Activated T-cell treated with anti-CD3 and anti-CD28 coated beads, Interleukin-2, amount 50 U/mL, for 72 hours (primary cell): Measurements from ENCODE around the gene TMCC2. TPM values are rescaled to one million over a fixed set of nuclear protein-coding genes. Genes with fewer than 3 reads are reported as not detected.
A peak's percentile ranks its signal among the peaks of the same experiment; 100 is the strongest.
"Not testable (repeated sequence)": the region's sequence is repeated elsewhere in the genome, so short reads cannot be mapped to it uniquely, and the experiment has no call there.

ENCODE experiments used
- ATAC-seq, 2 donors: fragments of 150-1000 bp; cut with Tn5 transposase; replicated peaks in 1 of 2; 2 replicates each; pipeline ENCODE4 v1.10.0; 2021; ENCODE audit warnings: moderate library complexity in 2 of 2, mild to moderate bottlenecking in 1 of 2
- DNase-seq, 2 donors: peaks; one replicate each; pipeline ENCODE4 v3.0.0; 2021 to 2022; ENCODE audit warnings: mixed read lengths in 1 of 2
- H3K27ac Mint-ChIP-seq: one replicate; pipeline ENCODE4 v1.8.0; 2022; ENCODE audit warnings: mild to moderate bottlenecking, moderate library complexity, mixed read lengths
- H3K27me3 Mint-ChIP-seq: one replicate; pipeline ENCODE4 v1.8.0; 2022; ENCODE audit warnings: low read depth, mixed read lengths
- H3K36me3 Mint-ChIP-seq, 2 donors: one replicate each; pipeline ENCODE4 v1.8.0; 2022; ENCODE audit warnings: mixed read lengths in 2 of 2, mild to moderate bottlenecking in 1 of 2; ENCODE audit not compliant: insufficient read depth in 2 of 2
- H3K4me1 Mint-ChIP-seq: one replicate; pipeline ENCODE4 v1.8.0; 2022; ENCODE audit warnings: low read depth, mixed read lengths
- H3K4me3 Mint-ChIP-seq, 2 donors: one replicate each; pipeline ENCODE4 v1.8.0; 2022; ENCODE audit warnings: mild to moderate bottlenecking in 2 of 2, mixed read lengths in 2 of 2, moderate library complexity in 2 of 2
- H3K9me3 Mint-ChIP-seq, 2 donors: one replicate each; pipeline ENCODE4 v1.8.0; 2022; ENCODE audit warnings: mixed read lengths in 2 of 2
- total RNA-seq, 2 donors: library from RNA; stranded (reverse); gene quantifications; one replicate each; pipeline ENCODE4 v1.2.3, GENCODE V29; 2022

TMCC2 gene
- total RNA-seq, 2 donors from 2014 or later, result 4.5 to 5.8 TPM

DNA sequence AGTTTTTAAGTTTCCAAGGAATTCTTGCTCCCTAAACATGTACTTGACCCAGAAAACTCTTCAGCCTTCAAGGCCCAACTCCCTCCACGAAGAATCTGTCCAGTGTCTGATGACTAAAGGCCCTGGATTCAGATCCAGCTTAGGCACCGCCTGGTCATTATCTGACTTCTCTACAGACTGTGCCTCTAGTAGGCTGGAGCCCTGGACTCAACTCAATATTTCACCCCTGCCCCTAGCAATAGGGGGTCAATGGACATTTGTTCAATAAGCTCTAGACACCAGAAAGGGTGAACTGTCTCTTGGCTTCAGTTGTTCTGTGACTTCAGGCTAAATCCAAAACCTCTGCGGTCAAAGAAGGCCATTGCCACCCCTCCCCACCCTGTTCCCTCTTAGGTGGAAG lies 59.3 kb downstream of the TMCC2 start:
- no peak overlapping the region for H3K27ac Mint-ChIP-seq
- H3K4me1 Mint-ChIP-seq, result peaks cover 79% of the 10 kb centered on the region
- ATAC-seq (no peak), DNase-seq (no peak)
- H3K36me3 Mint-ChIP-seq, result no peaks in the 10 kb centered on the region
- H3K9me3 Mint-ChIP-seq, result no peaks in the 10 kb centered on the region
- no peaks in the 10 kb centered on the region for H3K27me3 Mint-ChIP-seq
- H3K4me3 Mint-ChIP-seq, result peak overlapping the region; percentile 83 to 93

DNA sequence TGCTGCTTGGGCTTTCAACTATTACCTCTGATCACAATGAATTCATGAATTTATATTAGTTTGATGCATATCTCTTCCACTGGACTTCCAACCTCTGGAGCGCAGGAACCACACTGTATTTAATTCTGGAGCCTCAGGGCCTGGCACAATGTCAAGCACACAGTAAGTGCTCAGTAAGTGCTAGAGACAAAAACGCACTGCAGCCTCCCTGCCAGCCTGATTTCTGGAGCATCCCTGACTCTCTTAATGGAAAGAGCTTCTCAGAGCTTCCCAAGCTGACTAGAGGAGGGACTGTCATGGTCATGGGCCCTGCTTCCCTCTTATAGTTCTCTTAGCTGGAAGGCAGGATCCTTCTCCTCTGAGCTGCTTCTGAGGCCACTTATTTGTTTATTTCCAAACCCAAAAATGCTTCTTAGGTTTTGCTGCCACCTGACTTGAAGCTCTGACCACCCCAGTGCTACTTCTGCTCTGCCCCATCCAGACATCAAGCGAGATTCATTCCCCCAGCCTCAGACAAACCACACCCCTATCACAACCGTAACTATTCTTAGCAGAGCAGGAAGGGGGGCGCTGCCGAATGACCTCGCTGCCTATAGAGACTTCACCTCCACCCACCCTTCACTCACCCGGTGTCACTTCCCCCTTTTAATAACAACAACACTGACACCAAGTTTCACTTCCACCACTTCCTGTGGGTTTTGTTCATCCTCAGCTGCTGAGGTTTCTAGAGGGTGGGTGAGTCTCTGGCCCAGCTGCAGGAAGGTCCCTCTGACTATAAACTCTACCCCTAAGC lies 60.2 kb downstream of the TMCC2 start:
- H3K36me3 Mint-ChIP-seq, result no peaks in the 10 kb centered on the region
- peak overlapping the region; percentile 63 to 83 for H3K4me3 Mint-ChIP-seq
- DNase-seq, result peak; percentile 86 to 89
- peak; percentile 74 to 77 for ATAC-seq
- H3K27ac Mint-ChIP-seq, result peak overlapping the region; percentile 90
- H3K4me1 Mint-ChIP-seq, result peaks cover 70% of the 10 kb centered on the region
- H3K9me3 Mint-ChIP-seq, result no peaks in the 10 kb centered on the region
- H3K27me3 Mint-ChIP-seq, result no peaks in the 10 kb centered on the region

DNA sequence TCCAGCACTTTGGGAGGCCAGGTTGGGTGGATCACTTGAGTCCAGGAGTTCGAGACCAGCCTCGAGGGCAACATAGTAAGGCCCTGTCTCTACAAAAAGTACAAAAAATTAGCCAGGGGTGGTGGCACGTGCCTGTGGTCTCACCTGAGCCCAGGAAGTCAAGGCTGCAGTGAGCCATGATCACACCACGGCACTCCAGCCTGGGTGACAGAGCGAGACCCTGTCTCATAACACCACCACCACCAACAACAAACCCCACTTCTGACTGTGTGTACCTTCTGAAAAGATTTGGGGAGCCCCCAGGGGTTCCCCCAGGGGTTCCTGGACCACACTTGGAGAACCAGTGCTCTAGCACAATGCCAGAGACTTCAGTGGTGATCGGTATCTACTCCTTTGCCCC lies 63.9 kb downstream of the TMCC2 start:
- Mint-ChIP-seq H3K4me1 (peaks cover 68% of the 10 kb centered on the region), H3K4me3 (no peak overlapping the region), H3K9me3 (no peaks in the 10 kb centered on the region), H3K27me3 (no peaks in the 10 kb centered on the region), H3K27ac (no peak overlapping the region), H3K36me3 (no peaks in the 10 kb centered on the region)
- ATAC-seq, result peak in 1 of 2 donors; percentile 27
- peak in 1 of 2 donors; percentile 42 for DNase-seq

DNA sequence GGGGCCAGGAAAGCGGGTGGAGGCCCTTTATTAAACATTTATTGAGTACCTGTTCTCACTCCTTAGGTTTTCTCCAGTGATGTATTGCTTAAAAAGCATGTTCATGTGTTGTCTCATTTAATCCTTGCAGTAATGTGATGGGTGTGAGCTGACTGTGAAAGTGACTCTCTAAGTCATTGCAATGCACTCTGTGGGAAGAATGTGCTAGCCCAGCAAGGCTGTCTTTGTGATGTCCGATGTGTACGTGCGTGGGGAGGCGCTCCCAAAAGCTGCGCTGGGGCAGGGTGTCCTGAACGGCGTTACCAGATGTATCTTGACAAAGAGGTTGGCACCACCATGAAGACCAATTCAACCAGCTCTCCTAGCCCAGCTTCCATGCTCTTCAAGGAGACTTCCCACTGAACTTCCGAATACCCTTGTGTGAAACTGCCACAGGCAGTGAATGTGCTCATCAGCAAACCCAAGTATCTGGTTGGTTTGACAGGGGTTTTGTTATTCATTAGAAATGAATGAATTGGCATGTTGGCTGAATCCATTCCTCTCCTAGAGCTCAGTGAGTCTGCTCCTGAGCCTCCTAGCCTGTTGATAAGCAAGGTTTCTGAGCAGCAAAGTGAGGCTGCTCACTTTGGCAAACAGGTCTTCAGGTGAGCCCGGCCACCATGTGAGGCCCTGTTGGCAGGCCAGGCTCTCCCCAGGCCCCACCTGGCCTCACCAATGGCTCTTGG lies 65.8 kb downstream of the TMCC2 start:
- Mint-ChIP-seq H3K36me3 (no peaks in the 10 kb centered on the region), H3K27me3 (no peaks in the 10 kb centered on the region), H3K4me1 (peaks cover 62% of the 10 kb centered on the region), H3K27ac (no peak overlapping the region), H3K4me3 (no peak overlapping the region), H3K9me3 (no peaks in the 10 kb centered on the region)
- DNase-seq, result no peak
- ATAC-seq, result no peak

DNA sequence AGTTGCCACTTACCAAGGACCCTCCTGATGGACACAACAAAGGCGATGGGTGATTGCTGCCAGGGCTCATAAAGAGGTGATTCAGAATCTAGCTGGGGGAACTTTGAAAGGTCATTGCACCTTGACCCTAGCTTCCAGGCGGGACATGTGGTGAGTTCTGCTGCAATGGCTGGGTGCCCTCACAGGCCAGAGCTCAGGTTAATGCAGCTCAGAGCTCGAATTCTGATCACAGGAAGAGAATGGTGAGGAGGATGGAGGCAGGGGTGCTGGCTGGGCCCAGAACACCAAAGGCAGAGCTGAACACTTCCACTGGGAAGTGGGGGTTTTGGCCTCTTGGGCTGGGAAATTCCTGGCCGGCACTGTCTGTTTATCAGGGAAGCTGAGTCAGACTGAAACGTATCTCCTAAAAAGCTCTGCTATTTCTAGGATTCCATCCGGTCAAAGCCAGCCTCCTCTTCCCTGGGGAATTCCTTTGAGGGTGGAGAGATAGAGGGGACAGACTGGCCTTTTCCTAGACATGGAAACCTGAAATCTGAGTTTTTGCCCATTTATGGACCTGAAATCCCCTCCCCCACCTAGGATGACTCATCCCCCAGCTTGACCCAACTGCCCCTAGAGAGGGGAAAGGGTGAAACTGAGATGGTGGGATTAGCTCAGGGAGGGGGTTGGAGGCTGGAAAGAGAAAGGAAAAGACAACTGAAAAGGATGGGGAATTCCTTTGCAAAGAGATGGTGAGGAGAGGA lies 66.6 kb downstream of the TMCC2 start:
- Mint-ChIP-seq H3K27ac (peak overlapping the region; percentile 59), H3K9me3 (no peaks in the 10 kb centered on the region), H3K4me1 (peaks cover 55% of the 10 kb centered on the region), H3K36me3 (no peaks in the 10 kb centered on the region), H3K27me3 (no peaks in the 10 kb centered on the region), H3K4me3 (no peak overlapping the region)
- DNase-seq, result no peak
- no peak for ATAC-seq

DNA sequence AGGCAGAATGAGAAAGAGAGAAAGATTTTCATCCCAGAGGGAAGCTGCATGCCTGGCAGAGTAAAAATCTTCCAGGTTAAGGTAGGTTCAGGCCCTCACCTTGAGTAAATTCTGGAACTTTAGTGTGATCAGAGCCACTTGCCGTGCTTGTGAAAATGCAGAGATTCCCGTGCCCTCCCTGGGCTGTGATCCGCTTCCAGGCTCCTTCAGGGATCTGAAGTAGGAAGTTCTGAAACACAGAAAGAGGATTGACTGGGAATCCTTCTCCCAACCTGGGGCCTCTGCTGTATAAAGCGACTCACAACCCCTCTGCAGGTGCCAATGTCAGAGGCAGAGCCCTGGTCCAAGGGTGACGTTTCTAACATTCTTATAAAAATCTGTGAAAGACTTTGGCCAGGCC lies 67.2 kb downstream of the TMCC2 start:
- no peaks in the 10 kb centered on the region for H3K9me3 Mint-ChIP-seq
- no peak for DNase-seq
- H3K4me3 Mint-ChIP-seq, result no peak overlapping the region
- ATAC-seq, result no peak
- H3K4me1 Mint-ChIP-seq, result peaks cover 55% of the 10 kb centered on the region
- no peaks in the 10 kb centered on the region for H3K36me3 Mint-ChIP-seq
- no peak overlapping the region for H3K27ac Mint-ChIP-seq
- no peaks in the 10 kb centered on the region for H3K27me3 Mint-ChIP-seq

DNA sequence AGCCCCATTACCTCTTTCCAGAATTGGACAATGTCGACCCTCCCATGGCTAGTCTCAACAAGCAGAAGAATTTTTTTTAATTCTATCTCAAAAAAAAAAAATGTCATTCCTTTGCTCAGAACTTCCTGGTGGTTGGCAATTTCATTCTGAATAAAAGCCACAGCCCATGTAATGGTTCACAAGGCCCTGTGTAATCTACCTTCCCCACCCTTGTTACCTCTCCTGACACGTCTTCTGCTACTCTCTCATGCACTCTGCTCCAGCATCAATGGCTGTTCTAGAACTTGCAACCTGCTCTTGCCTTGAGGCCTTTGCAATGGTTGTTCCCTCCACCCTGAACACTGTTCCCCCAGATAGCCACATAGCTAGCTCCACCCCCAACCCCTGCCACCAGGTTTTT lies 68.4 kb downstream of the TMCC2 start:
- Mint-ChIP-seq H3K9me3 (no peaks in the 10 kb centered on the region), H3K4me3 (no peak overlapping the region), H3K27ac (peak overlapping the region; percentile 4), H3K36me3 (no peaks in the 10 kb centered on the region), H3K27me3 (no peaks in the 10 kb centered on the region), H3K4me1 (peaks cover 62% of the 10 kb centered on the region)
- ATAC-seq (peak; percentile 36 to 39), DNase-seq (no peak)

DNA sequence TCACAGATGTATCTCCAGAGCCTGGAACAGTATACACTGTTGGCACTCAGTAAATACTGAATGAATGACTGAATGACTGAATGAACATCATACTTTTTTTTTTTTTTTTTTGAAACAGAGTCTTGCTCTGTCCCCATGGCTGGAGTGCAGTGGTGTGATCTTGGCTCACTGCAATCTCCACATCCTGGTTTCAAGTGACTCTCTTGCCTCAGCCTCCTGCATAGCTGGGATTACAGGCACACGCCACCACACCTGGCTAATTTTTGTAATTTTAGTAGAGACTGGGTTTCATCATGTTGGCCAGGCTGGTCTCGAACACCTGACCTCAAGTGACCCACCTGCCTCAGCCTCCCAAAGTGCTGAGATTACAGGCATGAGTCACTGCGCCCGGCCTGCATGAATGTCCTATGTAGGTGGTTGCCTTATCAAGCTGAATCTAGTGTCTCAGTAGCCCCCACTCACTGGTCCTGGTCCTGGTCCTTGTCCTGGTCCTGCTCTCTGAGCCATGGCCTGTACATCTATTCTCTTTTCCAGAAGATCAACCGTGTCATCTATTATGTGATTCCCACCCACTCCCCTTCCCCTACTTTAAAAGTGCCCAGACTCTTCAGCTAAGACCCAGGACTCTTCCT lies 69.9 kb downstream of the TMCC2 start:
- not testable (repeated sequence) for ATAC-seq

DNA sequence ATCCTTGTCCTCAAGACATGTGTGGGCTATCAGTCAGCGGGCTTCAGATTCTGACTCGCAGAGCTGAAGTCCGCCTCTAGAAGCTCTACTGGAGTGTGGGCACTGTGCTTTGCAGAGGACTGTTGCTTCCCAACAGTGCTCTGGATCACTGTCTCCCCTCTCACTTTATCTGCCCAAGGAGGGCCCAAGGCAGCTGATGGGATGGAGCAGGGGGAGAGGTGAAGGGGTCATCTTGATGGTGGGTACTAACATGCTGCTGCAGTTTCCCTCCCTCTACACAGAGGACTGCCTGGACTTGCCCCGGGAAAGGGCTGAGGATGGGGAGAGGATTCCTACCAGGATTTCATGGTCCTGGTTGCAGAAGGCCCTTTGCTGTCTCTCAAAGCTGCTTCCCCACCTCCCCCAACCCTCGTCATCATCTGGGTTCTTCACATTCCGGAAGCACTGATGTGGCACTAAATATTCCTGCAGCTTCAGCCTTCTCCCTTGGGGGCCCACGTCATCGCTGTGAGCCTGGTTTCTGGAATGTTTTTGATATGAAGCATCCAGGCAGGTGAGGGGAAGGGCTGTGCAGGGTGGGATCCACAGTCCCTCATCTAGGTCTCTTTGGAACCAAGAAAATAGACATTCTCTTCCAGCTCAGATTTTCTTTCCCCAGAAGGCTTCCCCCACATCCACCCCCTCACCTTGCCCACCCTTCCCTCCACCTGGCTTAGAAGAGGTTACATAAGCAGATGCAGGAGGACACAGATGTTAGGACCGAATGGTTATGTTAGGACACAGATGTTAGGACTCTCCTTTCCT lies 70.6 kb downstream of the TMCC2 start:
- H3K27ac Mint-ChIP-seq, result no peak overlapping the region
- no peak overlapping the region for H3K4me3 Mint-ChIP-seq
- no peaks in the 10 kb centered on the region for H3K9me3 Mint-ChIP-seq
- no peak for DNase-seq
- peaks cover 59% of the 10 kb centered on the region for H3K4me1 Mint-ChIP-seq
- no peaks in the 10 kb centered on the region for H3K36me3 Mint-ChIP-seq
- no peak for ATAC-seq
- no peaks in the 10 kb centered on the region for H3K27me3 Mint-ChIP-seq

More for the DNA sequence above, 69.9 kb downstream of the TMCC2 start:
- not testable (repeated sequence) for H3K36me3 Mint-ChIP-seq, DNase-seq, H3K27ac Mint-ChIP-seq, H3K9me3 Mint-ChIP-seq, H3K27me3 Mint-ChIP-seq, H3K4me3 Mint-ChIP-seq
- H3K4me1 Mint-ChIP-seq, result peaks cover 61% of the 10 kb centered on the region

DNA sequence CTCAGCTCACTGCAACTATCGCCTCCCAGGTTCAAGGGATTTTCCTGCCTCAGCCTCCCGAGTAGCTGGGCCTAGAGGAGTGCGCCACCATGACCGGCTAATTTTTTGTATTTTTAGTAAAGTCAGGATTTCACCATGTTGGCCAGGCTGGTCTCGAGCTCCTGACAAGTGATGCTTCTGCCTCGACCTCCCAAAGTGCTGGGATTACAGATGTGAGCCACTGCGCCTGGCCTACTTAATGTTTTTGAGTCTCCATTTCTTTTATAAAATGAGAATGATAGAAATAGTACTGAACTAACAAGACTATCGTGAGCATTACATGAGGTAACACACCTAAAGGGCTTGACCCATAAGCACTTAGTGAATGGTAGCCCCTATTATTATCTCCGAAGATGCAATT lies 72.4 kb downstream of the TMCC2 start:
- Mint-ChIP-seq H3K36me3 (peaks cover 1 to 5% of the 10 kb centered on the region in 2 donors), H3K4me3 (no peak overlapping the region), H3K27ac (no peak overlapping the region), H3K9me3 (no peaks in the 10 kb centered on the region), H3K4me1 (peaks cover 50% of the 10 kb centered on the region), H3K27me3 (no peaks in the 10 kb centered on the region)
- no peak for ATAC-seq
- DNase-seq, result no peak

DNA sequence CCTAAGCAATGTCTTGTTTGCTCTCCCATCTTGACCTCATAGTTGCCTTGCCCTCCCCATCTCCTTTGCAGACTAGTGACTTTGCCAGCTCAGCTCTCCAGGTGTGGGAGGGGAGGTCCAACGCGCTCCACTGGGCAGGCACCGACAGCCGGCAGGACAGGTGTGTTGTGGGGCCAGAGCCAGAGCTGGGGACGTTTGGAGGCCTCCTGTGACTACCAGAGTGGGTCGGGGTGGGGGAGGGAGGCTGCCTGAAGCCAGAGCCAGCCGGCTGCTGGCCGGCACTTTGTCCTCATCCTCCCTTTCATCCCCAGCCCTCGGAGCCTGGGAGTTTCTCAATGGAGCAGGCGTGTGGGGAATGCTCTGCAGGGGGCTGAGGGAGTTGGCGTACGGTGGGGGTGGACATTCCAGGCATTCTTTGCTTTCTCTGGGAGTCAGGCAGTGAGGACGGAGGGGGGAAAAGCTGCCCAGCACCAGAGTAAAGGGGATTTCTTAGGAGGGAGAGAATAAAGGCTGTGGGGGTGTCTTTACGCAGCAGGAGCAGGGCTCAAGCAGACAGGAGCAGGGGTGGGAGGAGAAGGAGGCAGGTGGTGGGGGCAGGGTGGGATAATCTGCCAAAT lies 73.6 kb downstream of the TMCC2 start:
- Mint-ChIP-seq H3K9me3 (no peaks in the 10 kb centered on the region), H3K4me3 (no peak overlapping the region), H3K27me3 (no peaks in the 10 kb centered on the region), H3K36me3 (peaks cover 2 to 6% of the 10 kb centered on the region in 2 donors), H3K27ac (no peak overlapping the region), H3K4me1 (peaks cover 43% of the 10 kb centered on the region)
- DNase-seq (no peak), ATAC-seq (no peak)
